K562 (cell line): ENCODE measurements around the gene TFRC. TPM values are rescaled to one million over a fixed set of nuclear protein-coding genes. Genes with fewer than 3 reads are reported as not detected.
A peak's percentile ranks its signal among the peaks of the same experiment; 100 is the strongest.

Experiments
- ATAC-seq: fragments of 200-7000 bp; cut with Tn5 transposase; 3 replicates; pipeline ENCODE4 v1.9.1; 2020; ENCODE audit warnings: moderate library complexity
- BruUV-seq: library from RNA; stranded (reverse); fragments of 400-500 nt; replicated peaks from 2 replicates; lab custom pipeline; 2021; lab: Mats Ljungman, UMichigan
- CTCF ChIA-PET: fragments of 300-600 bp; formaldehyde crosslinking; extraction: SDS; loops from one replicate; lab custom pipeline; 2021; ENCODE audit warnings: low intra/inter-chr PET ratio; lab: Yijun Ruan, JAX
- POLR2A ChIA-PET: fragments of 300-600, 350-650 bp; sonication (Branson Sonifier 250); formaldehyde crosslinking; extraction: SDS; loops from one replicate; lab custom pipeline; 2021; ENCODE audit warnings: antibody characterized with exemption, inconsistent platforms; lab: Yijun Ruan, JAX
- DNase-seq, 4 experiments: peaks; one replicate each; pipeline versions ENCODE4 v3.0.0 to v3.0.0-alpha.2; 2011 to 2018; ENCODE audit warnings: low spot score in 3 of 4, mixed read lengths in 3 of 4; ENCODE audit errors: extremely low read depth in 1 of 4
- FAIRE-seq: peaks from 2 replicates; lab custom pipeline; 2011; peaks lifted over from hg19 to GRCh38; lab: Jason Lieb, UNC
- H2AFZ ChIP-seq: 2 replicates; pipeline ENCODE4 v1.6.0; 2011; ENCODE audit warnings: low read depth, low read length, control low read depth, inconsistent platforms
- H3K27ac ChIP-seq: fragments of 200-600 bp; 3 replicates; pipeline ENCODE4 v1.8.0; 2011; ENCODE audit warnings: low read depth, mild to moderate bottlenecking, control low read depth, inconsistent platforms, low read length, moderate library complexity, mixed read lengths; ENCODE audit errors: extremely low read depth
- H3K27me3 ChIP-seq, 2 experiments: fragments of 300-600 bp in 1 of 2; 2 replicates in 1 of 2; 3 replicates in 1 of 2; pipeline versions ENCODE4 v1.6.0 to v1.8.0; 2011; ENCODE audit warnings: inconsistent platforms in 2 of 2, low read length in 2 of 2, mild to moderate bottlenecking in 1 of 2, mixed read lengths in 1 of 2, moderate library complexity in 1 of 2; ENCODE audit not compliant: control insufficient read depth in 2 of 2, insufficient read depth in 2 of 2
- H3K36me3 ChIP-seq: fragments of 300-600 bp; 3 replicates; pipeline ENCODE4 v1.8.0; 2011; ENCODE audit warnings: mild to moderate bottlenecking, low read length, inconsistent platforms; ENCODE audit not compliant: control insufficient read depth, insufficient read depth
- H3K4me1 ChIP-seq, 2 experiments: fragments of 200-600 bp in 1 of 2; replicated peaks in 1 of 2; 2 replicates in 1 of 2; 3 replicates in 1 of 2; pipeline versions ENCODE4 v1.5.1 to v1.8.0; 2011; ENCODE audit warnings: inconsistent platforms in 2 of 2, low read length in 2 of 2, mild to moderate bottlenecking in 1 of 2, mixed read lengths in 1 of 2, moderate library complexity in 1 of 2; ENCODE audit not compliant: control insufficient read depth in 2 of 2, insufficient read depth in 2 of 2
- H3K4me2 ChIP-seq: 2 replicates; pipeline ENCODE4 v1.6.1; 2011; ENCODE audit warnings: low read length, control low read depth, inconsistent platforms, mixed read lengths; ENCODE audit not compliant: insufficient read depth
- H3K4me3 ChIP-seq: fragments of 200-600 bp; sonication (generic), shearing (Covaris generic); 2 replicates; pipeline ENCODE4 v1.5.1; 2016; ENCODE audit warnings: control low read depth, inconsistent platforms
- H3K79me2 ChIP-seq: fragments of 200-600 bp; 3 replicates; pipeline ENCODE4 v1.8.0; 2011; ENCODE audit warnings: low read length, inconsistent platforms; ENCODE audit not compliant: control insufficient read depth, insufficient read depth
- H3K9ac ChIP-seq, 2 experiments: 2 replicates each; pipeline versions ENCODE4 v1.6.0 to v1.6.1; 2011; ENCODE audit warnings: low read depth in 2 of 2, low read length in 2 of 2, control low read depth in 1 of 2, inconsistent platforms in 1 of 2, mild to moderate bottlenecking in 1 of 2, mixed read lengths in 1 of 2; ENCODE audit not compliant: insufficient read depth in 1 of 2
- H3K9me1 ChIP-seq: one replicate; pipeline ENCODE4 v1.6.0; 2011; ENCODE audit warnings: inconsistent platforms, mild to moderate bottlenecking, low read length, moderate library complexity; ENCODE audit not compliant: control insufficient read depth, insufficient read depth
- H3K9me3 ChIP-seq: replicated peaks from 2 replicates; pipeline ENCODE4 v1.5.1; 2011; ENCODE audit warnings: low read depth, low read length, inconsistent platforms; ENCODE audit not compliant: control insufficient read depth, insufficient read depth
- H4K20me1 ChIP-seq: replicated peaks from 2 replicates; pipeline ENCODE4 v1.6.1; 2011; ENCODE audit warnings: low read length, inconsistent platforms, mixed read lengths; ENCODE audit not compliant: control insufficient read depth, insufficient read depth
- CBX8 ChIP-seq: fragments of 200-600 bp; sonication (generic); IDR thresholded peaks from 2 replicates; pipeline ENCODE4 v1.6.1; 2012; ENCODE audit warnings: borderline replicate concordance, mixed run types, low read depth, mild to moderate bottlenecking, moderate library complexity, mixed read lengths, low read length, control low read depth, inconsistent platforms; ENCODE audit not compliant: poor library complexity, severe bottlenecking; ENCODE audit errors: extremely low read depth
- ELF4 ChIP-seq: fragments of 450-650 bp; formaldehyde crosslinking; IDR thresholded peaks from 2 replicates; pipeline ENCODE4 v1.4.0; 2022; ENCODE audit warnings: missing genetic modification characterization
- PHF8 ChIP-seq: fragments of 200-600 bp; sonication (generic); IDR thresholded peaks from 2 replicates; pipeline ENCODE4 v1.6.1; 2012; ENCODE audit warnings: mixed run types, mild to moderate bottlenecking, inconsistent platforms, low read length, moderate library complexity, borderline replicate concordance
- POLR2G ChIP-seq: fragments of 200-400 bp; formaldehyde crosslinking; IDR thresholded peaks from 2 replicates; pipeline ENCODE4 v1.6.1; 2017; ENCODE audit warnings: low read depth, mild to moderate bottlenecking, antibody characterized with exemption, low read length, moderate library complexity
- RBM22 ChIP-seq: fragments of 200-400 bp; formaldehyde crosslinking; IDR thresholded peaks from 2 replicates; pipeline ENCODE4 v1.6.1; 2018; ENCODE audit warnings: low read length, low read depth; ENCODE audit not compliant: poor library complexity, severe bottlenecking
- ZBTB33 ChIP-seq: sonication (generic); formaldehyde crosslinking; IDR thresholded peaks from 2 replicates; pipeline ENCODE4 v1.8.1; 2023; ENCODE audit warnings: mild to moderate bottlenecking, missing genetic modification reagents
- ZNF3 ChIP-seq: fragments of 250-450 bp; sonication (Bioruptor Pico); IDR thresholded peaks from 2 replicates; pipeline ENCODE4 v1.5.0; 2021; ENCODE audit warnings: mild to moderate bottlenecking, moderate library complexity
- WGBS: fragments of 100-300 bp; shearing (Covaris generic); methylation state at CpG from one replicate; pipeline ENCODE4 v1.1.6; 2016; ENCODE audit warnings: low coverage, mixed read lengths; ENCODE audit not compliant: insufficient coverage; ENCODE audit errors: missing lambda C conversion rate; 5-methylcytosine and 5-hydroxymethylcytosine counted together
- in situ Hi-C: fragments of 300-500 bp; cut with MboI; formaldehyde crosslinking; loops from 4 replicates; pipeline ENCODE4 v1.15.0; 2018; ENCODE audit warnings: inconsistent platforms, mixed read lengths
- intact Hi-C: fragments of 100-400 bp; cut with micrococcal nuclease; formaldehyde crosslinking; loops from 2 replicates; pipeline ENCODE4 v1.14.2; 2022
- polyA plus RNA-seq, 8 experiments: library from polyadenylated mRNA; depleted of rRNA in 4 of 8; stranded (reverse) in 5 of 8; unstranded in 3 of 8; fragments of >200 nt; fragmentation: Nextera tagmentation in 2 of 8; fragmentation: Illumina TruSeq in 1 of 8; extraction: Ambion mirVana in 2 of 8; extraction: Trizol in 1 of 8; gene quantifications; 2 replicates each; pipeline versions ENCODE4 v1.2.1 to v1.2.3, GENCODE V29; 2011 to 2014; ENCODE audit warnings: inconsistent platforms in 1 of 8, missing spikeins in 1 of 8
- total RNA-seq, 7 experiments: library from RNA; depleted of rRNA in 6 of 7; stranded (reverse); fragments of >200 nt in 6 of 7; fragmentation: Illumina TruSeq in 2 of 7; extraction: Trizol in 2 of 7; gene quantifications; 2 replicates each; pipeline versions ENCODE4 v1.2.1 to v1.2.3, GENCODE V29; 2011 to 2021; ENCODE audit warnings: low replicate concordance in 1 of 7

The TFRC gene
- total and polyA plus RNA-seq, 9 of the 15 experiments (the other 6 are each of a cell fraction or from before 2014, with no cell fraction given): 149 to 679 (median 332) TPM

GRCh38 chr3:196044513-196044912, 37.4 kb downstream of the TFRC start:
- Histone ChIP-seq H3K9me3 (no peaks in the 10 kb centered on the region), H3K36me3 (peaks cover 27% of the 10 kb centered on the region)
- peak; percentile 85 for TF ChIP-seq ZBTB33
- no peak for TF ChIP-seq PHF8
- TF ChIP-seq POLR2G: peak; percentile 69
- no peak for TF ChIP-seq ELF4
- no peak for TF ChIP-seq ZNF3 (CRISPR knock-in tag)
- peak; percentile 68 for TF ChIP-seq RBM22
- no peak for TF ChIP-seq CBX8
- TF ChIP-seq, all 486 proteins: peak for 3
- no peaks in the 10 kb centered on the region for H3K27me3 ChIP-seq
- WGBS: 92% methylated on average over 10 of the region's 27 CpGs
- ChIA-PET POLR2A (no interaction called here), CTCF (no interaction called here)
- H3K27ac ChIP-seq: no peak overlapping the region
- no peak overlapping the region for H3K4me2 ChIP-seq
- no peaks in the 10 kb centered on the region for H3K4me1 ChIP-seq
- H3K79me2 ChIP-seq: no peaks in the 10 kb centered on the region
- H3K9me1 ChIP-seq: no peaks in the 10 kb centered on the region
- no peak overlapping the region for H3K9ac ChIP-seq
- no peak for FAIRE-seq
- in situ Hi-C loops: no loop called here
- ATAC-seq: no peak
- intact Hi-C loops: no loop called here
- H2AFZ ChIP-seq: no peak overlapping the region
- DNase-seq: no peak
- no peak overlapping the region for H3K4me3 ChIP-seq
- H4K20me1 ChIP-seq: peaks cover 5% of the 10 kb centered on the region; the same call in 1 of the 2 replicates
- BruUV-seq: no TSS peak
